Body of pancreas (tissue), 4 donors: ENCODE measurements around the gene MICU1. TPM values are rescaled to one million over a fixed set of nuclear protein-coding genes. Genes with fewer than 3 reads are reported as not detected.
"Not testable (repeated sequence)": the region's sequence is repeated elsewhere in the genome, so short reads cannot be mapped to it uniquely, and the experiment has no call there.

ENCODE experiments used
- ATAC-seq: fragments of 150-250 bp; one replicate; pipeline ENCODE4 v1.9.1; 2016
- DNase-seq, 4 donors: peaks; one replicate each; pipeline ENCODE4 v3.0.0-alpha.2; 2019
- H3K27ac ChIP-seq, 4 donors: fragments of 200-600 bp; sonication (generic); 1 replicate in 3 of 4; 2 replicates in 1 of 4; pipeline versions ENCODE4 v1.5.1 to v1.6.1; 2016 to 2019; ENCODE audit warnings: mild to moderate bottlenecking in 1 of 4, mixed read lengths in 1 of 4, moderate library complexity in 1 of 4
- H3K27me3 ChIP-seq, 2 donors: fragments of 200-600 bp; sonication (generic); one replicate each; pipeline ENCODE4 v1.6.0; 2016; ENCODE audit warnings: mild to moderate bottlenecking in 1 of 2
- H3K36me3 ChIP-seq, 2 donors: fragments of 200-600 bp; sonication (generic); replicated peaks in 1 of 2; 2 replicates each; pipeline ENCODE4 v1.5.1; 2016; ENCODE audit warnings: low read depth in 2 of 2; ENCODE audit not compliant: insufficient read depth in 1 of 2
- H3K4me1 ChIP-seq: fragments of 200-600 bp; sonication (generic); one replicate; pipeline ENCODE4 v1.6.0; 2016
- H3K4me3 ChIP-seq, 2 donors: fragments of 200-600 bp; sonication (generic); 1 replicate in 1 of 2; 2 replicates in 1 of 2; pipeline ENCODE4 v1.5.1; 2016 to 2019
- H3K9me3 ChIP-seq, 3 donors: fragments of 200-600 bp; sonication (generic); 1 replicate in 2 of 3; 2 replicates in 1 of 3; pipeline ENCODE4 v1.5.1; 2016
- CTCF ChIP-seq, 7 experiments: fragments of 450-650 bp in 4 of 7; fragments of 200-600 bp in 3 of 7; sonication (generic) in 3 of 7; IDR thresholded peaks; one replicate each; pipeline ENCODE4 v1.5.1; 2016 to 2019; ENCODE audit warnings: antibody characterized with exemption in 7 of 7
- POLR2A ChIP-seq, 3 donors: fragments of 450-650 bp; IDR thresholded peaks; one replicate each; pipeline ENCODE4 v1.6.1; 2016; ENCODE audit warnings: antibody characterized with exemption in 3 of 3, mild to moderate bottlenecking in 2 of 3
- WGBS, 2 donors: methylation state at CpG; one replicate each; pipeline ENCODE4 v1.1.5; 2017; 5-methylcytosine and 5-hydroxymethylcytosine counted together
- intact Hi-C: fragments of 100-400 bp; cut with DNase I; formaldehyde crosslinking; loops from one replicate; pipeline ENCODE4 v1.15.1; 2023
- total RNA-seq, 2 donors: library from RNA; depleted of rRNA; stranded (reverse); fragments of >200 nt; gene quantifications; one replicate each; pipeline ENCODE4 v1.1.0, GENCODE V29; 2016

MICU1 gene
- total RNA-seq, 2 donors from 2014 or later, result 14.0 to 23.1 TPM

- Histone ChIP-seq H3K27me3 (no peaks in the 10 kb centered on the region), H3K4me3 (no peak overlapping the region), H3K36me3 (no peaks in the 10 kb centered on the region), H3K27ac (no peak overlapping the region), H3K9me3 (no peaks in the 10 kb centered on the region), H3K4me1 (no peaks in the 10 kb centered on the region)
- 46 to 62% methylated on average over 3 of the region's 3 CpGs for WGBS, 2 donors
- intact Hi-C loops, result no loop called here
- DNase-seq, result no peak
- ATAC-seq, result no peak
- TF ChIP-seq CTCF (IDR thresholded peaks at IDR 0.05), result no peak
- TF ChIP-seq POLR2A (IDR thresholded peaks at IDR 0.05), result no peak
Observed at GRCh38 chr10:72386916-72387586, 238.8 kb downstream of the MICU1 start.

- H3K27me3 ChIP-seq, result no peaks in the 10 kb centered on the region
- ATAC-seq, result no peak
- H3K4me3 ChIP-seq, result no peak overlapping the region
- no peaks in the 10 kb centered on the region for H3K4me1 ChIP-seq
- DNase-seq, result no peak
- H3K9me3 ChIP-seq, result no peaks in the 10 kb centered on the region
- no peak overlapping the region for H3K27ac ChIP-seq
- TF ChIP-seq CTCF (IDR thresholded peaks at IDR 0.05) (no peak), POLR2A (IDR thresholded peaks at IDR 0.05) (no peak)
- intact Hi-C loops, result no loop called here
- 89 to 91% methylated on average over 3 to 4 of the region's 4 CpGs for WGBS, 2 donors
- no peaks in the 10 kb centered on the region for H3K36me3 ChIP-seq
Observed at GRCh38 chr10:72385724-72386123, 240.2 kb downstream of the MICU1 start.

GRCh38 chr10:72384982-72385381 is 240.9 kb downstream of the MICU1 start:
- H3K9me3 ChIP-seq, H3K36me3 ChIP-seq, H3K27ac ChIP-seq, H3K4me3 ChIP-seq, ATAC-seq, H3K27me3 ChIP-seq, H3K4me1 ChIP-seq, intact Hi-C loops, DNase-seq: not testable (repeated sequence)
- WGBS, 2 donors, result 60 to 66% methylated on average over 7 of the region's 7 CpGs

GRCh38 chr10:72379776-72380175 is 246.1 kb downstream of the MICU1 start:
- no peak for ATAC-seq
- Histone ChIP-seq H3K4me3 (no peak overlapping the region), H3K36me3 (no peaks in the 10 kb centered on the region), H3K4me1 (no peaks in the 10 kb centered on the region), H3K9me3 (no peaks in the 10 kb centered on the region), H3K27me3 (no peaks in the 10 kb centered on the region), H3K27ac (no peak overlapping the region)
- no peak for DNase-seq
- WGBS, 2 donors, result 70 to 81% methylated on average over 2 of the region's 2 CpGs
- TF ChIP-seq POLR2A (IDR thresholded peaks at IDR 0.05) (no peak), CTCF (IDR thresholded peaks at IDR 0.05) (no peak)
- intact Hi-C loops, result no loop called here

- no peak for ATAC-seq
- H3K4me3 ChIP-seq, result no peak overlapping the region
- H3K27ac ChIP-seq, result no peak overlapping the region
- no peak for TF ChIP-seq POLR2A (IDR thresholded peaks at IDR 0.05)
- no peak for TF ChIP-seq CTCF (IDR thresholded peaks at IDR 0.05)
- H3K9me3 ChIP-seq, result no peaks in the 10 kb centered on the region
- no peaks in the 10 kb centered on the region for H3K36me3 ChIP-seq
- DNase-seq, result no peak
- WGBS, 2 donors, result 94 to 100% methylated on average over 2 of the region's 2 CpGs
- intact Hi-C loops, result no loop called here
- no peaks in the 10 kb centered on the region for H3K4me1 ChIP-seq
- no peaks in the 10 kb centered on the region for H3K27me3 ChIP-seq
Observed at GRCh38 chr10:72379062-72379461, 246.8 kb downstream of the MICU1 start.
